Mesendoderm (in vitro differentiated cells): ENCODE measurements around the gene ADGRL3.

Source experiments
- DNase-seq: peaks from one replicate; pipeline ENCODE4 v3.0.0; 2013
- H2AK5ac ChIP-seq: 2 replicates; pipeline ENCODE4 v1.6.1; 2013; ENCODE audit warnings: low read length, inconsistent platforms
- H2BK120ac ChIP-seq: 2 replicates; pipeline ENCODE4 v1.6.1; 2013; ENCODE audit warnings: low read depth, mild to moderate bottlenecking, low read length, moderate library complexity, mixed read lengths
- H2BK15ac ChIP-seq: replicated peaks from 2 replicates; pipeline ENCODE4 v1.6.1; 2013; ENCODE audit warnings: low read depth, mild to moderate bottlenecking, moderate library complexity
- H2BK5ac ChIP-seq: 2 replicates; pipeline ENCODE4 v1.6.1; 2013; ENCODE audit warnings: low read length, inconsistent platforms
- H3K18ac ChIP-seq: 2 replicates; pipeline ENCODE4 v1.6.1; 2013; ENCODE audit warnings: mild to moderate bottlenecking, low read length, mixed read lengths
- H3K23ac ChIP-seq: one replicate; pipeline ENCODE4 v1.6.1; 2013; ENCODE audit warnings: low read length
- H3K27ac ChIP-seq: 2 replicates; pipeline ENCODE4 v1.5.1; 2013; ENCODE audit warnings: low read depth, mild to moderate bottlenecking, inconsistent platforms, low read length, moderate library complexity
- H3K27me3 ChIP-seq: 2 replicates; pipeline ENCODE4 v1.6.1; 2013; ENCODE audit warnings: low read length, control low read depth, mild to moderate bottlenecking, inconsistent platforms; ENCODE audit not compliant: insufficient read depth, poor library complexity
- H3K36me3 ChIP-seq: 2 replicates; pipeline ENCODE4 v1.6.1; 2013; ENCODE audit warnings: low read length, inconsistent platforms; ENCODE audit not compliant: control insufficient read depth, insufficient read depth
- H3K4ac ChIP-seq: one replicate; pipeline ENCODE4 v1.6.1; 2013; ENCODE audit warnings: low read depth, mild to moderate bottlenecking, low read length, moderate library complexity
- H3K4me1 ChIP-seq: 2 replicates; pipeline ENCODE4 v1.6.1; 2013; ENCODE audit warnings: low read depth, low read length, inconsistent platforms; ENCODE audit not compliant: control insufficient read depth
- H3K4me2 ChIP-seq: 2 replicates; pipeline ENCODE4 v1.6.1; 2013; ENCODE audit warnings: low read length
- H3K4me3 ChIP-seq: 2 replicates; pipeline ENCODE4 v1.5.1; 2013; ENCODE audit warnings: mild to moderate bottlenecking, low read length
- H3K56ac ChIP-seq: one replicate; pipeline ENCODE4 v1.6.1; 2013; ENCODE audit warnings: low read length
- H3K79me1 ChIP-seq: 2 replicates; pipeline ENCODE4 v1.6.1; 2013; ENCODE audit warnings: low read length, inconsistent platforms
- H3K79me2 ChIP-seq: 2 replicates; pipeline ENCODE4 v1.6.1; 2013; ENCODE audit warnings: mild to moderate bottlenecking, low read length; ENCODE audit not compliant: control insufficient read depth, insufficient read depth
- H3K9ac ChIP-seq: 2 replicates; pipeline ENCODE4 v1.6.1; 2013; ENCODE audit warnings: low read length, inconsistent platforms
- H4K5ac ChIP-seq: one replicate; pipeline ENCODE4 v1.6.1; 2013; ENCODE audit warnings: low read length
- H4K8ac ChIP-seq: one replicate; pipeline ENCODE4 v1.6.1; 2013; ENCODE audit warnings: low read depth, mild to moderate bottlenecking, control low read depth, low read length, moderate library complexity
- WGBS: extraction: QIAGEN DNeasy Blood & Tissue Kit; methylation state at CpG from one replicate; pipeline ENCODE4 v1.1.7; 2013; ENCODE audit warnings: low lambda C conversion rate, missing lambda C conversion rate; ENCODE audit not compliant: insufficient coverage; ENCODE audit errors: extremely low coverage; 5-methylcytosine and 5-hydroxymethylcytosine counted together

Gene ADGRL3

GRCh38 chr4:61860376-61860775, 660.2 kb downstream of the ADGRL3 start:
- Histone ChIP-seq H2BK5ac (no peak overlapping the region), H4K5ac (no peak overlapping the region), H3K4me1 (no peaks in the 10 kb centered on the region), H2AK5ac (no peak overlapping the region), H3K36me3 (no peaks in the 10 kb centered on the region), H3K27me3 (no peaks in the 10 kb centered on the region), H3K23ac (no peak overlapping the region), H3K79me2 (no peaks in the 10 kb centered on the region), H4K8ac (no peak overlapping the region), H3K18ac (no peak overlapping the region), H3K4me3 (no peak overlapping the region), H3K56ac (no peak overlapping the region), H3K9ac (no peak overlapping the region), H3K4ac (no peak overlapping the region), H3K79me1 (no peaks in the 10 kb centered on the region), H3K4me2 (no peak overlapping the region), H2BK15ac (no peak overlapping the region), H2BK120ac (no peak overlapping the region), H3K27ac (no peak overlapping the region)
- WGBS = no CpG with 5 or more reads among the region's 6 CpGs
- no peak for DNase-seq

GRCh38 chr4:61864286-61864685, 664.2 kb downstream of the ADGRL3 start:
- Histone ChIP-seq H2AK5ac (no peak overlapping the region), H2BK5ac (no peak overlapping the region), H2BK15ac (no peak overlapping the region), H3K9ac (no peak overlapping the region), H3K4me3 (no peak overlapping the region), H4K8ac (no peak overlapping the region), H3K27me3 (no peaks in the 10 kb centered on the region), H3K79me2 (no peaks in the 10 kb centered on the region), H3K56ac (no peak overlapping the region), H2BK120ac (no peak overlapping the region), H3K4me1 (no peaks in the 10 kb centered on the region), H3K27ac (no peak overlapping the region), H3K4ac (no peak overlapping the region), H4K5ac (no peak overlapping the region), H3K4me2 (no peak overlapping the region), H3K18ac (no peak overlapping the region), H3K79me1 (no peaks in the 10 kb centered on the region), H3K23ac (no peak overlapping the region), H3K36me3 (no peaks in the 10 kb centered on the region)
- no CpG with 5 or more reads among the region's 1 CpG for WGBS
- DNase-seq = no peak

GRCh38 chr4:61866378-61867030, 666.4 kb downstream of the ADGRL3 start:
- DNase-seq = no peak
- Histone ChIP-seq H3K79me1 (no peaks in the 10 kb centered on the region), H3K56ac (no peak overlapping the region), H2AK5ac (no peak overlapping the region), H3K27ac (no peak overlapping the region), H3K9ac (no peak overlapping the region), H4K8ac (no peak overlapping the region), H3K4me1 (no peaks in the 10 kb centered on the region), H3K23ac (no peak overlapping the region), H3K79me2 (no peaks in the 10 kb centered on the region), H2BK120ac (no peak overlapping the region), H3K4me3 (no peak overlapping the region), H3K36me3 (no peaks in the 10 kb centered on the region), H2BK5ac (no peak overlapping the region), H3K4ac (no peak overlapping the region), H3K4me2 (no peak overlapping the region), H3K18ac (no peak overlapping the region), H3K27me3 (no peaks in the 10 kb centered on the region), H2BK15ac (no peak overlapping the region), H4K5ac (no peak overlapping the region)
- WGBS = no CpG with 5 or more reads among the region's 4 CpGs

GRCh38 chr4:61872983-61873382, 672.9 kb downstream of the ADGRL3 start:
- Histone ChIP-seq H2BK5ac (no peak overlapping the region), H3K27ac (no peak overlapping the region), H2AK5ac (no peak overlapping the region), H3K27me3 (no peaks in the 10 kb centered on the region), H3K56ac (no peak overlapping the region), H3K79me1 (no peaks in the 10 kb centered on the region), H3K36me3 (no peaks in the 10 kb centered on the region), H2BK15ac (no peak overlapping the region), H3K79me2 (no peaks in the 10 kb centered on the region), H3K4me3 (no peak overlapping the region), H2BK120ac (no peak overlapping the region), H3K4me1 (no peaks in the 10 kb centered on the region), H4K8ac (no peak overlapping the region), H4K5ac (no peak overlapping the region), H3K4ac (no peak overlapping the region), H3K9ac (no peak overlapping the region), H3K18ac (no peak overlapping the region), H3K4me2 (no peak overlapping the region), H3K23ac (no peak overlapping the region)
- no peak for DNase-seq
- no CpG with 5 or more reads among the region's 3 CpGs for WGBS

- H3K27me3 ChIP-seq = no peaks in the 10 kb centered on the region
- no peak overlapping the region for H3K27ac ChIP-seq
- H3K79me1 ChIP-seq = no peaks in the 10 kb centered on the region
- no peak overlapping the region for H2BK5ac ChIP-seq
- H3K23ac ChIP-seq = no peak overlapping the region
- H3K4me1 ChIP-seq = no peaks in the 10 kb centered on the region
- no peak overlapping the region for H3K18ac ChIP-seq
- H2BK120ac ChIP-seq = no peak overlapping the region
- H3K4me3 ChIP-seq = no peak overlapping the region
- no peak overlapping the region for H3K4me2 ChIP-seq
- H2BK15ac ChIP-seq = no peak overlapping the region
- no peaks in the 10 kb centered on the region for H3K79me2 ChIP-seq
- H3K36me3 ChIP-seq = no peaks in the 10 kb centered on the region
- no peak for DNase-seq
- H4K5ac ChIP-seq = no peak overlapping the region
- no peak overlapping the region for H3K4ac ChIP-seq
- no peak overlapping the region for H3K56ac ChIP-seq
- no peak overlapping the region for H3K9ac ChIP-seq
- no peak overlapping the region for H4K8ac ChIP-seq
- H2AK5ac ChIP-seq = no peak overlapping the region
These were observed 677.1 kb downstream of the ADGRL3 start for GRCh38 chr4:61877266-61877665.

- H3K27me3 ChIP-seq = no peaks in the 10 kb centered on the region
- no peak for DNase-seq
- no peak overlapping the region for H4K8ac ChIP-seq
- WGBS = no CpG with 5 or more reads among the region's 2 CpGs
- no peak overlapping the region for H4K5ac ChIP-seq
- H3K18ac ChIP-seq = no peak overlapping the region
- no peak overlapping the region for H3K27ac ChIP-seq
- no peak overlapping the region for H3K4ac ChIP-seq
- H2BK5ac ChIP-seq = no peak overlapping the region
- H2AK5ac ChIP-seq = no peak overlapping the region
- no peak overlapping the region for H3K56ac ChIP-seq
- H3K4me2 ChIP-seq = no peak overlapping the region
- H3K9ac ChIP-seq = no peak overlapping the region
- H2BK120ac ChIP-seq = no peak overlapping the region
- H3K36me3 ChIP-seq = no peaks in the 10 kb centered on the region
- H3K79me1 ChIP-seq = no peaks in the 10 kb centered on the region
- no peaks in the 10 kb centered on the region for H3K4me1 ChIP-seq
- H2BK15ac ChIP-seq = no peak overlapping the region
- H3K4me3 ChIP-seq = no peak overlapping the region
- no peak overlapping the region for H3K23ac ChIP-seq
- no peaks in the 10 kb centered on the region for H3K79me2 ChIP-seq
These were observed 677.8 kb downstream of the ADGRL3 start for GRCh38 chr4:61877893-61878292.
